ENCODE data around the gene RDX.

Gene RDX

DNA sequence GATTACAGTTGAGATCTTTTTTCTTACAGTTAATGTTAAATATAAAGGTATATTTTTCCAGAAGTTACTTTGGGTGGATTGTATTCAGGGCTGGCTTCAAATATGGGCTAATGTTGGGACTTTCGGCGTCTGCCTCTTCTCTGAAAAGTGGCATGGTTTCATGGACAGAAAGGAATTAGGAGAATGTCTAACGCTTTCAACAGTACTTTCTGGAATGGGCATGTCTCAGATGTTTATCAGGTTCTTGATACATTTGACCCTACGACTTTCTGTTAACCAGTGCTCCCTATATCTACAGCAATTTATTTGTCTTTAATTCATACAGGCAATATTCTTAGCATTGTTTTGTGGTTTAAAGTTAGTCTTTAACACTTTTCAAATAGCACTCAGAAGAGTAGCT is 169.5 kb downstream of the RDX start:
- FAIRE-seq, result no peak

DNA sequence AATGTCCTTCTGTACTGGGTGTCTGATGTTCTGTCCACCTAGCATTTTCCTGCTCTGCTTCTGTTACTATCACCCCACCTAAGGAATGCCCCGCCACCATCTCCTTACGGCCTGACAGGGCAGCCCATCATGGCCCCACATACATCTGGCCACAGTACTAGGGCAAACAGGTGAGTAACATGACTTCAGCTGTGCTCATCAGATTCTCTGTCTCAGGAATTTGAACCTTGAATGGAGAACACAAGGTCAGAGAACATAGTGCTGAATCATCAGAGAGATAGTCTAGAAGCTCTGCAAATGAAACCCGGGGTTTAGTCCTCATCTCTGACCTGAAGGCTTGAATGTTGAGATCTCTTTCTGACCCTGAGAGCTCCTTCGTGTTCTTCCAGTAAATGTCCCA is 170.8 kb downstream of the RDX start:
- no peak for FAIRE-seq
